GM20000 (cell line): ENCODE data around the gene CIAO3.
"Not testable (repeated sequence)": the region's sequence is repeated elsewhere in the genome, so short reads cannot be mapped to it uniquely, and the experiment has no call there.

ENCODE experiments used
- DNase-seq: peaks from one replicate; pipeline ENCODE4 v3.0.0; 2012; ENCODE audit warnings: low spot score
- CTCF ChIP-seq: IDR thresholded peaks from 2 replicates; pipeline ENCODE4 v1.5.1; 2012; ENCODE audit warnings: mild to moderate bottlenecking, control low read depth; ENCODE audit errors: extremely low read depth, missing control alignments

CIAO3 gene

GRCh38 chr16:754656-755055 is 13.9 kb upstream of the CIAO3 start:
- DNase-seq: no peak
- TF ChIP-seq CTCF: no peak

- DNase-seq: not testable (repeated sequence)
Measured at GRCh38 chr16:754121-754607, 13.4 kb upstream of the CIAO3 start.

- no peak for TF ChIP-seq CTCF
Measured at GRCh38 chr16:752007-752312, 11.2 kb upstream of the CIAO3 start.

GRCh38 chr16:751152-752006 is 10.6 kb upstream of the CIAO3 start:
- no peak for TF ChIP-seq CTCF
- DNase-seq: no peak

More at GRCh38 chr16:752007-752312, 11.2 kb upstream of the CIAO3 start:
- DNase-seq: no peak

- TF ChIP-seq CTCF: no peak
- no peak for DNase-seq
Measured at GRCh38 chr16:750485-750884, 9.7 kb upstream of the CIAO3 start.

GRCh38 chr16:749010-749409 is 8.2 kb upstream of the CIAO3 start:
- TF ChIP-seq CTCF: no peak
- no peak for DNase-seq

- TF ChIP-seq CTCF: no peak
- no peak for DNase-seq
Measured at GRCh38 chr16:747978-748746, 7.4 kb upstream of the CIAO3 start.
